NCI-H2029 treated with DMSO at 0.1 percent for 48 hours (cell line): ENCODE data around the gene SGCG.

ENCODE experiments used
- DNase-seq: peaks from one replicate; lab custom pipeline; 2025; lab: John Stamatoyannopoulos, UW

Gene SGCG

DNA sequence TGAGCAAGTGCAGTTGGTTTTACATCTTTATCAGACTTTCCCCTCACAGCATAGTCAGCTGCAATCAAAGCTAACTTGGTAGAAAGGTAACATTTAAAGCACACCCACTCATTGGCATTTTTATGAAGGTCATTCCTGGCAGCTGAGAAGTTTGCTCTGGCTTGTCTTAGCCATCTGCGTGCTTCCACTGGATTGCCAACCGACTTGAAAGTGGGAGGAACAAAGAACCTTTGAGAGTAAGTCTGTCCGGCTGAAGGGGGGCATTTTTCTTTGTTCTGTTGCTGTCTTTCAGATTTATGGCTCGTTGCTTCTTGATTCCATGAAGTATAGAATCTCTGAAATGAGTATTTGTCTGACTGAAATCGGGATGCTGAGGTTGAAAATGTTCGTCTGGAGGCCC, 149.6 kb downstream of the SGCG start:
- no peak for DNase-seq

DNA sequence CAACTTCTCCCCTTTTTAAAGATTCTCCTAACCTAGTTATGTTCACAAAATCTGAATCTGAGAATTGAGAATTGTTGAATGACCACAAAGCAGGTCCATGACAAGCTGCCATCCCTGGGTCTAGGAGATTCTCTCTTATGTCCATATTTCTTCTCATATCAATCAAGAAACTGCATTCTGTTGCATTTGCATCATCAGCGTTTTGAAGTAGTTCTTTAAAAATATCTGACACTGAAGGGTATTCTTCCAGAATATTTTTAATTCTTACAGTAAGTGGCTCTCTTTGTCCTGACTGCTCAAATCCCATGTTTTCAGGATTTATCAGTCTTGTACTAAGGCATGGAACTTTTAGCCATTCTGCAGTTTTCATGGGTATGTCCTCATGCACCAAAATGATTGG, 158.4 kb downstream of the SGCG start:
- no peak for DNase-seq

DNA sequence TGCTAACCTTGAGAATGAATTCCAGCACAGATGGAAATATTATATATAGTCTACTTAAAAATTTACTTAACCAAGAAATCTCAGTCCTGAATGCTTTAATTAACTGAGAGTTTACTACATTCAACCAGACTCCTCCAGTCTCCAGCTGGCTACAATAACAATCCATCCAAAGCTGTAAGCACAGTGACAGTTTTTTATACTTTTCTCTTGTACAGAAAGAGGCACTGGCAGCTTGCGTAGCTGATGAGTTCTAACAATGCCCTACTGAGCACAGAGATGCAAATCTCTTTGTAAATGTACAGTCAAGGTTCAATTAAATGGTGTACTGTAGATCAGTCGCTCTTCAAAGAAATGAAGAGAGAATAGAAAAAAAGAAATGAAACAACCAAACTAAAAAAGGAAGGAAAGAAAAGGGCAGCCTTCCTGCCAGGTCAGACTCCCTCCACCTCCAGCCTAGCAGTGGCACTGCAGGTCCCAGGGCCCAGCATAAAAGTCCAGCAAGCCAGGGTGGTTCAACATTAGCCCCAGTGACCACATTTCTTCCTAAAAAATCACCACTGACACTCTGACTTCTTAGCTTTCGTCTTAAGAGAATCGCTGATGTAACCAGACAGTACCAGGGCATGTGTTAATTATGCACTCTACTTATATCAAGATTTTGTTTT, 164.3 kb downstream of the SGCG start:
- no peak for DNase-seq

DNA sequence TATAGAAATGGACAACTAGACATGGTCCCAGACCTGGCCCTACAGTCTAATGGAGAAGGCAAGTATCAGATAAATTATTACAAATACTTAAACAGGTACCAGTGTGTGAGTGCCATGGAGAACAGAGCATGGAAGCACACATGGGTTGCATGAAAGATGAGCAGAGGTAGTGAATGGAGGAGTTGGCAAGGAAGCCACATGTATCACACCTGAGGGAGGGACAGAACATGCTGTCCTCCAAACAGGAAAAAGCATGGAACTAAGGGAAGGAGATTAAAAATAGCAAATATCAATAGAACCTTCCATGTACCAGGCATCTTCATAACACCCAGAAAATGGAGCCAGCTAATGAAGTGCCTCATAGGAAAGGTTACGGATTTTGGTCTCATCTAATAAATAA, 166.8 kb downstream of the SGCG start:
- no peak for DNase-seq

GRCh38 chr13:23348262-23349127, 167.7 kb downstream of the SGCG start:
- DNase-seq: no peak

DNA sequence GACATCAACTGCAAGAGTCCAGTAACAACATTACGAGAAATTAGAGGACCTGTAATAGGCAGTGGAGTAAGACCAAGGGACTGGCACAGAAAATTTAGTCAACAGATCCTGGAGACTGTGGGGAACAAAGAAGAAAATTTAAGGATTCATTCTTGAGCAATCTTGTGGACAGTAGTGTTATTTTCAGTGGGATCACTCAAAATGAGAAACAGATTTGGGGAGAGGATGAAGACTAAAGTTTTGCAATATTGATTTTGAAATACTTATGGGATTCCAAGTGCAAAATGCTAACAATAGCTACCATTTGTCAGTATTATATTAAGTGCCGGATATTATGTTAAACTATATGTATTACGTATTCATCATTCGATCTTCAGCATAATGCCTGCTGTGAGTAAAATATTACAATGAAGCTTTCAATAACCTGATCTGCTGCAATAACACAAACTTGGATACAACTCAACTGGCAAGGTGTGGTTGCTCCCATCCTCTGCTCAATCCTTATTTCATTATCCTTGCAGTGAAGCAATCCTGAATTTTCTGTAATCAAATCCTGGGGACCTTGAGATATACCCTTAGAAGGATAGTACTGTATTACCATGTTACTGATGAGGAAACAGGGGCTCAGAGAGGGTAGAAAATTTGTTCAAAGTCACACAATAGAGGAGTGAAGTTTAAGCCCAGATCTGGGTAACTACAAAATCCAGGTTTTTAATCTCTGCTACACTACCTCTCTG, 168.6 kb downstream of the SGCG start:
- no peak for DNase-seq

DNA sequence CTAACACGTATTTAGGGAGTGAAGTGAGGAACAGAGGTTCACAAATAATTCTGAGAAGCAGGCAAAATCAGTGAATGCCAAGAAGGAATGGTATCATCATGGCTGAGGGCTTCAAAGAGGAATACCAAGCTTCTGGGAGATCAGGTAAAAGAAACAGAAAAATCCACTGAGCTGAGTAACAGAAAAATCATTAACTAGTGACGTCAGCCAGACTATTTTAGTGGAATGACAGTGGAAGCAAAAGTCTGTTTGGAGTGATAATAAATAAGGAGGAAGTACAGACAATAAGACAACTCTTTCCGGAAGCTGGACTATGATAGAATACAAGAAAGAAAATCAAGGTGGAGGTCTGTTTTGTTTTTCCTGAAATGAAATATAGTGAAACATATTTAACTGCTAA, 169.2 kb downstream of the SGCG start:
- no peak for DNase-seq

DNA sequence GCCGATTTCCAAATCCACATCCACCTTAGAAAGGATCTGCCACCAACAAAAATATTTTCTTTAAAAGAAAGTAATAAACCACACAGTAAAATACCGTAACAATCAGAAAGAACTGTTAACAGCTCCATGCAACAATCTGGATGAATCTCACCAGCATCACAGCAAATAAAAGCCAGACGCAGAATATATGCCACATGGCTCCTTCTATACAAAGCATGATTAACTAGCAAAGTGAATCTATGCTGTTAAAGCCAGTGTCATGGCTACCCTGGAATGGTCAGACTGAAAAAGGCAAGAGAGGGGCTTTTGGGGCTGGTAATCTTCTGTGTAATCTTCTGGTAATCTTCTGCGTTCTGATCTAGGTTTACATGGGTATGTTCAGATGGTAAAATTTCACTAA, 171.4 kb downstream of the SGCG start:
- no peak for DNase-seq

- no peak for DNase-seq
These were observed 173.7 kb downstream of the SGCG start for GRCh38 chr13:23354520-23354919.

DNA sequence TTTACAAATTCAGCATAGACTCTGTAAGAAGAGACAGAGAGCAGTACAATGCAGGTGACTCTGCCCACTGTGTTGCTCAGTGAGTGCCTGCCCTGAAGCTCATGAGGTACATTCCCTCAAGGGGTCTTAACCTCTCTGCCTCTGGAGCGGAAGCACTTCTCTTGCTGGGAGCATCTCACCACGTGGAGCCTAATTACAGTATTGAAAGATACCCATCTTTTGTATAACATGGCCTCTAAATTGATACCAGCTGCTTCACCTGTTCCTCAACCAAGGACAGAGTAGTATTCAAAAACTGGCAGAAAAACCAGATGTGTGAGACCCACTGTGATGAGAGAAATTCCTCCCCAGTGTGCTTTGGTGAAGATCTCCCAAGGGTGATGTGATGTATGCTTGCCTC, 175.6 kb downstream of the SGCG start:
- DNase-seq: no peak

GRCh38 chr13:23357349-23357748, 176.6 kb downstream of the SGCG start:
- DNase-seq: no peak

GRCh38 chr13:23359882-23360281, 179.1 kb downstream of the SGCG start:
- no peak for DNase-seq

GRCh38 chr13:23365652-23366051, 184.9 kb downstream of the SGCG start:
- DNase-seq: no peak

DNA sequence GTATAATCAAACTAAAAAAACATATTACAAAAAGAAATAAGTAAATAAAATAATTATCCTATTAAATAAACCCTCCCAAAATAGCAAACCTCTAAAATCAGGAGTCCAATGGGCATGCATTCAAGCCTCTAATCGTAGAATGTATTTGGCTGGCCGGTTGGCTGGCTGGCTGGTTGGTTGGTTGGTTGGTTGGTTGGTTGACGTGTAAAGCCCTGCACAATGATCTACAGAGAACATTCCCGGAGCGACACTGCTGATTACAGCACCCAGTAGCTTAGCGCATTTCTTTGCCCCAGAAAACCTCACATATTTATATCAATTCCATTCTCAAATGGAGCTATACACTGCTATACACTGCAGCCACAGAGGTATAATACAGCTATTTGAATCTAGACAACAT, 187.1 kb downstream of the SGCG start:
- DNase-seq: no peak

DNA sequence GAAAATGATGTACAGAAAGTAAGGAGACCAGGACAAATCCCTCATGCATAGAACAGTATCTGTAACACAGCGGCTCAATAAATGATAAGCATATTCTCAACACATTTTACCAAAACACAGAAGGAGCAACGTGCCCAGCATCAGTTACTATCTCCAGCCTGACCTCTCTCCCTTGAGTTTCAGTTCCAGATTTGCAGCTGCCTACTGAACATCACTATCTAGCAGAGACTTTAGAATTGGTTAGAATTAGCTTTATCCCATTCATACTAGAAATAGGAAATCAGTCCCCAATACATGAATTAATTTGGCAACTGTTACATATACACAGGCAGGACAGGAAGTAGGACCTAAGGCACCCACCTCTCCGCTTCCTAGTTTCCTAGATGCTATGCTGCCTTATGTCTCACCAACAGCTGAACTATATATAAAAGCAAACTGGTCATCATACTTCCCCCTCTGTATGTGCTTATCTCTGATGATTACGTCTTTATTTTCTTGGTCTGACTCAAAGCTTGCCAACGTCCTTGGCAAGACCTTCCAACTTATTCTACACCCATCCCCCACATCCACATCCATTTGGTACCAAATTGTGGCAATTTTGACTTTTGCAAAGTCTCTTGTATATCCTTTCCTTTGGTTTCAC, 191.6 kb downstream of the SGCG start:
- no peak for DNase-seq
